ENCODE results near the gene VRTN. TPM values are rescaled to one million over a fixed set of nuclear protein-coding genes. Genes with fewer than 3 reads are reported as not detected.
"Not testable (repeated sequence)": the region's sequence is repeated elsewhere in the genome, so short reads cannot be mapped to it uniquely, and the experiment has no call there.

VRTN gene
- total and polyA plus RNA-seq, 2 of the 8 experiments (the other 6 are each of a cell fraction or from before 2014, with no cell fraction given): 133 to 148 TPM

- TF ChIP-seq, protein P1, sequence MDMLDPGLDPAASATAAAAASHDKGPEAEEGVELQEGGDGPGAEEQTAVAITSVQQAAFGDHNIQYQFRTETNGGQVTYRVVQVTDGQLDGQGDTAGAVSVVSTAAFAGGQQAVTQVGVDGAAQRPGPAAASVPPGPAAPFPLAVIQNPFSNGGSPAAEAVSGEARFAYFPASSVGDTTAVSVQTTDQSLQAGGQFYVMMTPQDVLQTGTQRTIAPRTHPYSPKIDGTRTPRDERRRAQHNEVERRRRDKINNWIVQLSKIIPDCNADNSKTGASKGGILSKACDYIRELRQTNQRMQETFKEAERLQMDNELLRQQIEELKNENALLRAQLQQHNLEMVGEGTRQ (IDR thresholded peaks at IDR 0.05; ENCODE audit: low read length): no peak
These were observed 32.6 kb downstream of the VRTN start (continued) for GRCh38 chr14:74380845-74381244.

- H3K4me3 ChIP-seq (ENCODE audit: extremely low read depth in 1 of 4, insufficient read depth in 2 of 4, low read depth in 3 of 4, low read length in 4 of 4); H2BK15ac ChIP-seq (ENCODE audit: low read length); H3K9me3 ChIP-seq (ENCODE audit: insufficient read depth in 2 of 2, low read depth in 1 of 2, low read length in 1 of 2); H3K9ac ChIP-seq (replicated peaks in 1 of 4; ENCODE audit: extremely low read depth in 1 of 4, low read depth in 3 of 4, low read length in 3 of 4); H2BK12ac ChIP-seq (ENCODE audit: low read depth, low read length); H4K20me1 ChIP-seq (replicated peaks in 1 of 2; ENCODE audit: control insufficient read depth in 1 of 2, insufficient read depth in 2 of 2, low read length in 2 of 2); FAIRE-seq; H3K18ac ChIP-seq (ENCODE audit: extremely low read depth, low read length); H3K27ac ChIP-seq (ENCODE audit: low read depth, low read length); H3K79me2 ChIP-seq (ENCODE audit: control insufficient read depth in 1 of 2, insufficient read depth in 2 of 2, low read length in 2 of 2); H2AFZ ChIP-seq (ENCODE audit: low read length); H3K56ac ChIP-seq (replicated peaks; ENCODE audit: insufficient read length, low read depth, low read length); H3K23me2 ChIP-seq (ENCODE audit: low read depth, low read length); H3K4ac ChIP-seq (replicated peaks; ENCODE audit: insufficient read length, low read depth, low read length); H3K23ac ChIP-seq (ENCODE audit: insufficient read length); H2BK120ac ChIP-seq (replicated peaks; ENCODE audit: low read depth, low read length); DNase-seq (ENCODE audit: low read depth in 1 of 2, low spot score in 2 of 2); H3K4me1 ChIP-seq (replicated peaks in 1 of 4; ENCODE audit: control insufficient read depth in 3 of 4, insufficient read depth in 4 of 4, low read length in 3 of 4); H3K4me2 ChIP-seq (ENCODE audit: insufficient read depth in 1 of 2, low read depth in 2 of 2, low read length in 2 of 2); H3K79me1 ChIP-seq (ENCODE audit: low read depth, low read length); H3K27me3 ChIP-seq (replicated peaks in 1 of 4; ENCODE audit: control insufficient read depth in 3 of 4, extremely low read depth in 1 of 4, insufficient read depth in 3 of 4, low read length in 3 of 4); H3K36me3 ChIP-seq (ENCODE audit: control insufficient read depth in 2 of 4, insufficient read depth in 4 of 4, low read length in 3 of 4); H2BK20ac ChIP-seq (ENCODE audit: low read length); H3K14ac ChIP-seq (ENCODE audit: insufficient read length); H2BK5ac ChIP-seq (ENCODE audit: low read depth, low read length); H4K5ac ChIP-seq (ENCODE audit: insufficient read length, low read depth, low read length); H4K91ac ChIP-seq (replicated peaks; ENCODE audit: insufficient read length, low read length); H2AK5ac ChIP-seq (ENCODE audit: low read depth, low read length); H4K8ac ChIP-seq (ENCODE audit: extremely low read depth, insufficient read depth, low read length): not testable (repeated sequence)
- WGBS, 2 experiments (ENCODE audit: extremely low coverage in 1 of 2, insufficient coverage in 1 of 2, insufficient read length in 1 of 2, insufficient replicate concordance in 2 of 2, low coverage in 1 of 2, low lambda C conversion rate in 2 of 2, missing lambda C conversion rate in 1 of 2): 92% methylated on average over 3 of the region's 10 CpGs; no CpG with 5 or more reads in 1 of the 2 experiments
- POLR2A ChIA-PET (ENCODE audit: partially characterized antibody): interaction anchor here (1.6 kb wide), 1 partner anchor 34 kb away, joined by 4 read pairs; the partner anchor contains the start of gene VRTN
- CTCF ChIA-PET (ENCODE audit: partially characterized antibody): interaction anchor here (1.6 kb wide), 1 partner anchor 18 kb away, joined by 3 read pairs; no protein-coding TSS in a partner anchor
These were observed 33.3 kb downstream of the VRTN start for GRCh38 chr14:74381571-74381970.
